NB4 (cell line): ENCODE measurements around the gene LRMDA.

Source experiments
- DNase-seq: peaks from one replicate; pipeline ENCODE4 v3.0.0; 2010; ENCODE audit warnings: low read depth
- H3K4me3 ChIP-seq: one replicate; pipeline ENCODE4 v1.5.1; 2011; ENCODE audit warnings: mild to moderate bottlenecking, low read depth, low read length, moderate library complexity
- MYC ChIP-seq: IDR thresholded peaks from 2 replicates; pipeline ENCODE4 v1.6.1; 2011; ENCODE audit warnings: low read depth, low read length
- POLR2A ChIP-seq: IDR thresholded peaks from 2 replicates; pipeline ENCODE4 v1.6.1; 2011; ENCODE audit warnings: mild to moderate bottlenecking; ENCODE audit not compliant: insufficient read length; ENCODE audit errors: extremely low read depth
- TF ChIP-seq, protein P1 (sequence below): IDR thresholded peaks from 2 replicates; pipeline ENCODE4 v1.6.1; 2011; ENCODE audit warnings: low read depth, low read length
- TF ChIP-seq, protein P2 (sequence below): IDR thresholded peaks from one replicate; pipeline ENCODE4 v1.5.1; 2012; ENCODE audit warnings: low read depth, low read length

The LRMDA gene

DNA sequence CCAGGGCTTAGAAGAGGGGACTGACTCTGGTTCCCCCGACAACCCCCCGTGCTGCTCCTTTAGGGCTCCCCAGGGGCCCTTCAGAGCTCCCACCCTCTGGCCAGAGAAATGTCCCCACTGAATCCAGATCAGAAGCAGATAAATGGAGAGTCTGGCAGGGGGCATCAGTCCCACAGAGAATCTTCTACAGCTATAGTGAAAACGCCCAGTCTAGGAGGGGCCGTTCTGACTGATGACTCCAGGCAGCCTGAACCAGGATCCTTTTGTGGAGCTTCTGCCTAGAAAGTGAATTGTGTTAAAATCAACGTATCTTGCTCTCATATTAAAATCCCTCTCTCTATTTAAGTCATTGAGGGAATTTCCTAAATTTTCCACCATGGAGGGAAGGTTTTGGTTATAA lies 471.4 kb downstream of the LRMDA start:
- no peak overlapping the region for H3K4me3 ChIP-seq
- TF ChIP-seq, protein P1, sequence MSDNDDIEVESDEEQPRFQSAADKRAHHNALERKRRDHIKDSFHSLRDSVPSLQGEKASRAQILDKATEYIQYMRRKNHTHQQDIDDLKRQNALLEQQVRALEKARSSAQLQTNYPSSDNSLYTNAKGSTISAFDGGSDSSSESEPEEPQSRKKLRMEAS, result no peak
- TF ChIP-seq, protein P2, sequence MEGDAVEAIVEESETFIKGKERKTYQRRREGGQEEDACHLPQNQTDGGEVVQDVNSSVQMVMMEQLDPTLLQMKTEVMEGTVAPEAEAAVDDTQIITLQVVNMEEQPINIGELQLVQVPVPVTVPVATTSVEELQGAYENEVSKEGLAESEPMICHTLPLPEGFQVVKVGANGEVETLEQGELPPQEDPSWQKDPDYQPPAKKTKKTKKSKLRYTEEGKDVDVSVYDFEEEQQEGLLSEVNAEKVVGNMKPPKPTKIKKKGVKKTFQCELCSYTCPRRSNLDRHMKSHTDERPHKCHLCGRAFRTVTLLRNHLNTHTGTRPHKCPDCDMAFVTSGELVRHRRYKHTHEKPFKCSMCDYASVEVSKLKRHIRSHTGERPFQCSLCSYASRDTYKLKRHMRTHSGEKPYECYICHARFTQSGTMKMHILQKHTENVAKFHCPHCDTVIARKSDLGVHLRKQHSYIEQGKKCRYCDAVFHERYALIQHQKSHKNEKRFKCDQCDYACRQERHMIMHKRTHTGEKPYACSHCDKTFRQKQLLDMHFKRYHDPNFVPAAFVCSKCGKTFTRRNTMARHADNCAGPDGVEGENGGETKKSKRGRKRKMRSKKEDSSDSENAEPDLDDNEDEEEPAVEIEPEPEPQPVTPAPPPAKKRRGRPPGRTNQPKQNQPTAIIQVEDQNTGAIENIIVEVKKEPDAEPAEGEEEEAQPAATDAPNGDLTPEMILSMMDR, result no peak
- TF ChIP-seq MYC (no peak), POLR2A (no peak)
- DNase-seq, result no peak

DNA sequence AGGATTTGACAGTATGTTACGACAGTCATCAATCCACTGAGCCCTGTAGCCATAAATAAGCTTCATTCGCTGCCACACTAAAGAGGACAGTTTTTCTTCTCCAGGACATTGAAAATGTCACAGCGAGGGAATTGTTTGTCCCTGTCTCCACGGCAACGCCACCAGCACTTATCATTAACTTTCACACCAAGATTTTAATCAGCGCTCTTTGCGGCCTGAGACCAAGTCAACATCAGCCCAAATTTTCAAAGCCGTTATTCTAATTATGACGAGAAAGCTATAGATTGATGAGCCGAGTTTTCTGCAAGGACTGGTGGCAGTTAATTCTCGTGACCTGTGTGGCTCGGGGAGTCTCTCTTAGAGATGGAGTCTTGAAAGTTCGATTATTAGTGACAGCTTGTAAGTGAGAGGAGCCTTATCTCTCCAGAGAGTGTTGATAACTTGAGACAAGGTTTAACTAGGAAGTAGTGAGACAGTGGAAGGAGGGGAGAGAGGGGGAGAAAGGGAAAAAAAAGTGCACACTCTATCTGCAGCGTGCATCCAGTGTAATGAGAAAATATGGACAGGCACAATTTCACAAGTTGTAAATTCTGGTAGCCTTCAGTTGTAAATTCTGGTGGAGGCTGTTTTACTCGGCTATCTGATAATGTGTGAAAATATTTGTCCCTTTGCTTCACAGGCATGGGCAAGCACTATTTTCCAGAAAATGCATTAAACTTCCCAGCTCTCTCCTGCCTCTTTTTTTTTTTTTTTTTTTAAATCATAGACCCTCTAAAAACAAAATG lies 473.3 kb downstream of the LRMDA start:
- TF ChIP-seq, protein P1, result no peak
- TF ChIP-seq, protein P2, result no peak
- no peak for TF ChIP-seq MYC
- TF ChIP-seq POLR2A, result no peak
- DNase-seq, result no peak
- no peak overlapping the region for H3K4me3 ChIP-seq

DNA sequence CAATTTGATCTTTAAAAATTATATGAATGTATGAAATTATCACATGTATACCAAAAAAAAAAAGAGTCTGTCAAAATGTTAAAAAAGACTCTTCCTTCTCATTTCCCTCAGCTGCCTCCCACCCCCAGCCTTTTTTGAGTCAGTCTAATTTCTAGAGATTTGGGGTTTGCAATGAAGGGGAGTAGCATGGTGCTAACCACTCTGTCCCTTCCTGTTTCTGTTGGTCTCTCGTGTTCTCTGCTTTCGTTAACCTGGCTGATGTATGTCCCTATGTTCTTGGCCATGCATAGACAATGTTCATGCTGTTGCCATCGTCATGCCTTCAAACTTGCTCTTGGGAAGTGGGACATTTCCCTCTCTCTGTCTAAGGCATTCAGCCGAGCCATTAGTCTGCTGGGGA lies 474.1 kb downstream of the LRMDA start:
- DNase-seq, result no peak
- TF ChIP-seq POLR2A (no peak), MYC (no peak)
- TF ChIP-seq, protein P2, result no peak
- TF ChIP-seq, protein P1, result no peak
- H3K4me3 ChIP-seq, result no peak overlapping the region

DNA sequence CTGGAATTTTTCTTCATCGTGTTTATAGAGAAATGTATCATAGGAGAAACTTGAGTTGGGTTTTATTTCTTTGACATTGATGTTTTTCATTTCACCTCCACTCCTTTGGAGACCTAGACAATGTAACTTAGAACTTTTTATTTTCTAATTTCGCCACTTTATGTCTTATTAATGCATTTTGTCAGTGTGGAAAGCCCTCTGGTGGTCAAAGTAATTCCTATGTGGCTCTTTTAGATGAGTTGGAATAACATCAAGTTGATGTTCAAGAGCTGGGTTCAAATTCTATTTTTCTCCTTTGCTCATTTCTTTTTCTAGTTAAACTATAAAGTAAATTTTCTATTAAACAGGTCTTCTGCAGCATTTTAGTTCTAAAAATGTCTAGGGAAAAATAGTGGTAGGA lies 478.6 kb downstream of the LRMDA start:
- TF ChIP-seq, protein P1, result no peak
- TF ChIP-seq, protein P2, result peak; percentile 33
- DNase-seq, result peak; percentile 32
- no peak overlapping the region for H3K4me3 ChIP-seq

DNA sequence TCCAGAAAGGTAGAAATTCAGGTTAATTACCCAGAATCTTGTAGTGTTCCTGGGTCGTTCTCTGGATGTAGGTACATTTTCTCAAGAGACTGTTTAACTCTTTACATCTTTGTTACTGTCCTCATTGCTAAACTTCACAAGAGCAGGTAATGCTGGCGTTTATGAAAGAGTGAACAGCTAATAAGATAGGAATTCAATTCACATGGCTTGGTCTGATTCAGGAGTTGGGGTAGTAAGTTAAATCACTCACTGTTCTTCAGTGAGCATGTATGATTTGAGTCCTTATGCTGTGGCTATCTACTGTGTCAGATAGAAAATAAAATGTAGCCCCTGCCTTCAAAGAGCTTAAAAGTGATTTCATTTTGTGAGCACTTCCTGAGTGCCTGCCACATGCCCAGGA lies 480.0 kb downstream of the LRMDA start:
- no peak for DNase-seq
- TF ChIP-seq, protein P2, result no peak
- no peak for TF ChIP-seq MYC
- TF ChIP-seq, protein P1, result no peak
- no peak overlapping the region for H3K4me3 ChIP-seq

DNA sequence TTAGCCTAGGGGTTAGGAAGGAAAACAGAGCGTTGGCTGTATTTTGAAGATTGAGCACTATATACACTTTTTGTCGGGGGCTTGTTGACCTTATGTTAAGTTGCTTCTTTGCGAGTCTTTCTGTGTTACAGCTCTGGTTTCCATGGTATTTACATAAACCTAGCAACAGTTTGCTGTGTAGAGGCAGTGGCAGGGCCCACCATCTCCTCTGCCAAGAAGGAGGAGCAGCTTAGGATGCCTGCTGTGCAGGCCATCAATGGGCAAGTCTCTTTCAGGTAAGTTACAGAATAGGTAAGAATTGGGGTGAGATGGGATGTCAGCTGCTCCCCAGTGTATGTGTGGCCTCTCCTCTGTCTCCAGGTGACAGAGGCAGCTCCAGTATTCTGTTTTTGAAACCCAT lies 485.5 kb downstream of the LRMDA start:
- DNase-seq, result no peak
- TF ChIP-seq, protein P2, result no peak
- TF ChIP-seq POLR2A (no peak), MYC (no peak)
- TF ChIP-seq, protein P1, result no peak

More for the DNA sequence above, 485.5 kb downstream of the LRMDA start:
- no peak overlapping the region for H3K4me3 ChIP-seq
